Thyroid gland (tissue), 4 donors: ENCODE data around the gene DENND1A. TPM values are rescaled to one million over a fixed set of nuclear protein-coding genes. Genes with fewer than 3 reads are reported as not detected.

Experiments used
- DNase-seq, 2 donors: peaks; one replicate each; pipeline ENCODE4 v3.0.0-alpha.2; 2019
- H3K27ac ChIP-seq, 3 donors: fragments of 200-600 bp; sonication (generic); 1 replicate in 2 of 3; 2 replicates in 1 of 3; pipeline ENCODE4 v1.5.1; 2016 to 2019; ENCODE audit warnings: mild to moderate bottlenecking in 1 of 3, moderate library complexity in 1 of 3
- H3K27me3 ChIP-seq: fragments of 200-600 bp; sonication (generic); one replicate; pipeline ENCODE4 v1.5.1; 2019
- H3K36me3 ChIP-seq, 2 donors: fragments of 200-600 bp; sonication (generic); one replicate each; pipeline ENCODE4 v1.5.1; 2016 to 2019
- H3K4me1 ChIP-seq, 2 donors: fragments of 200-600 bp; sonication (generic); one replicate each; pipeline ENCODE4 v1.5.1; 2017 to 2019
- H3K4me3 ChIP-seq, 3 donors: fragments of 200-600 bp; sonication (generic); replicated peaks in 1 of 3; 1 replicate in 2 of 3; 2 replicates in 1 of 3; pipeline ENCODE4 v1.5.1; 2016; ENCODE audit warnings: mild to moderate bottlenecking in 1 of 3
- H3K9me3 ChIP-seq: fragments of 200-600 bp; sonication (generic); one replicate; pipeline ENCODE4 v1.5.1; 2017
- POLR2A ChIP-seq, 2 donors: fragments of 450-650 bp; IDR thresholded peaks; one replicate each; pipeline ENCODE4 v1.6.1; 2017; ENCODE audit warnings: antibody characterized with exemption in 2 of 2, mild to moderate bottlenecking in 2 of 2, moderate library complexity in 1 of 2
- WGBS, 2 donors: methylation state at CpG; one replicate each; pipeline ENCODE4 v1.1.5; 2017; 5-methylcytosine and 5-hydroxymethylcytosine counted together
- intact Hi-C: fragments of 100-400 bp; cut with DNase I; formaldehyde crosslinking; loops from one replicate; pipeline ENCODE4 v1.15.1; 2023
- total RNA-seq, 4 donors: library from RNA; depleted of rRNA; stranded (reverse); fragments of >200 nt; gene quantifications; one replicate each; pipeline ENCODE4 v1.2.3, GENCODE V29; 2016
- TF ChIP-seq, protein P1 (sequence below), 6 experiments: fragments of 200-600 bp in 3 of 6; fragments of 450-650 bp in 3 of 6; sonication (generic) in 3 of 6; IDR thresholded peaks; one replicate each; pipeline ENCODE4 v1.5.1; 2016 to 2019; ENCODE audit warnings: antibody characterized with exemption in 6 of 6, mild to moderate bottlenecking in 2 of 6, inconsistent platforms in 1 of 6, moderate library complexity in 1 of 6

DENND1A gene
- total RNA-seq, 4 donors from 2014 or later: 18.8 to 34.4 (median 28.2) TPM

DNA sequence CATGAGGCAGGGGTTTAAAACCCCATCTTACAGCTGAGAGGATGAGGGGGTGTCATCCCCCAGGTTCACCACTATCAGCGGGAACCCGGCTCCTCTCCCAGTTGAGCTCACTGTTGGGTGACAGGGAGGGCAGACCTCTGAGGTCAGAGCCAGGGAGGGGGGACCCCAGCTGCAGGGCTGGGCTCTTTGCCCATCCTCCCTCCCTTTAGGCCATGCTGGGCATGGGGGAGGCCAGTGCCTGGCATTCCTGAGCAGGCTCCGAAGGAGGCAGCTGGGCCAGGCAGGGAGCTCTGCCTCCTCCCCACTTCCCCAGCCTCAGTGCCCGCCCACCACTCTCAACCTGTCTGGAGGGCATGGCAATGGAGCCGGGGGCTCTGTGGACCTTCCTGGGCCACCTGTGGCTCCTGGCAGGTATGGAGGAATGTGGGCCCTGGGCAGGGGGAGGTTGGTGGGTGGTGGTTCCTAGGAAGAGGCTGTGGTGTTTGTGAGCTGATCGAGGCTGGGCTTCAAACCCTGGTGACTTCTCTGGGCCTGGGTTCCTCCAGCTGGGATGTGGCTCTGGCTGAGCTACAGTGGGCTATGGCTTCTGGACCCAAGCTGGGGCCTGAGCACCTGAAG is 561.3 kb downstream of the DENND1A start:
- no peaks in the 10 kb centered on the region for H3K36me3 ChIP-seq
- H3K27ac ChIP-seq: no peak overlapping the region
- no peak overlapping the region for H3K4me3 ChIP-seq
- peaks cover 3% of the 10 kb centered on the region for H3K27me3 ChIP-seq
- WGBS, 2 donors: 90% methylated on average over 2 of the region's 6 CpGs
- no peaks in the 10 kb centered on the region for H3K9me3 ChIP-seq
- peaks cover 0 to 8% of the 10 kb centered on the region in 2 donors for H3K4me1 ChIP-seq
- no peak for DNase-seq
- no peak for TF ChIP-seq POLR2A (IDR thresholded peaks at IDR 0.05)
- TF ChIP-seq, protein P1, sequence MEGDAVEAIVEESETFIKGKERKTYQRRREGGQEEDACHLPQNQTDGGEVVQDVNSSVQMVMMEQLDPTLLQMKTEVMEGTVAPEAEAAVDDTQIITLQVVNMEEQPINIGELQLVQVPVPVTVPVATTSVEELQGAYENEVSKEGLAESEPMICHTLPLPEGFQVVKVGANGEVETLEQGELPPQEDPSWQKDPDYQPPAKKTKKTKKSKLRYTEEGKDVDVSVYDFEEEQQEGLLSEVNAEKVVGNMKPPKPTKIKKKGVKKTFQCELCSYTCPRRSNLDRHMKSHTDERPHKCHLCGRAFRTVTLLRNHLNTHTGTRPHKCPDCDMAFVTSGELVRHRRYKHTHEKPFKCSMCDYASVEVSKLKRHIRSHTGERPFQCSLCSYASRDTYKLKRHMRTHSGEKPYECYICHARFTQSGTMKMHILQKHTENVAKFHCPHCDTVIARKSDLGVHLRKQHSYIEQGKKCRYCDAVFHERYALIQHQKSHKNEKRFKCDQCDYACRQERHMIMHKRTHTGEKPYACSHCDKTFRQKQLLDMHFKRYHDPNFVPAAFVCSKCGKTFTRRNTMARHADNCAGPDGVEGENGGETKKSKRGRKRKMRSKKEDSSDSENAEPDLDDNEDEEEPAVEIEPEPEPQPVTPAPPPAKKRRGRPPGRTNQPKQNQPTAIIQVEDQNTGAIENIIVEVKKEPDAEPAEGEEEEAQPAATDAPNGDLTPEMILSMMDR (IDR thresholded peaks at IDR 0.05): no peak
- intact Hi-C loops: no loop called here

DNA sequence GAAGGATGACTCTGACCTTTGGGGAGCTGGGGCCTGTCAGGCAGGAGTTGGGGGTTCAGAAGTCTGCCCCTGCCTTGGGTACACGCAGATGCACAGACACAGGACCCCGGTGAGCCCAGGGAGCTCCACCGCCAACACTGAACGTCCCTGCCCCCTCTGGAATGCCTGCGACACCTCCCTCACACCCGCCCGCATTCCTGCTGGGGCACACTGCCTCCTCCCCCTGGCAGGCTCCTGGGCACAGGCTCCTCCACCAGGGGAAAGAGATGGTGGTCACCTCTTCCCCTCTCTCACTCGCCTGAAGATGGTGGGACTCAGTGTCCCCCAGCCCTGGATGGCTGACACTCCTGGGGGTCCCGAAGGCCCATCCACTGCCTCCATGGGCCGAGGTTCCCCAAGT is 561.9 kb downstream of the DENND1A start:
- intact Hi-C loops: no loop called here
- Histone ChIP-seq H3K4me1 (peaks cover 0 to 1% of the 10 kb centered on the region in 2 donors), H3K4me3 (no peak overlapping the region), H3K27me3 (peaks cover 3% of the 10 kb centered on the region), H3K9me3 (no peaks in the 10 kb centered on the region), H3K36me3 (no peaks in the 10 kb centered on the region), H3K27ac (no peak overlapping the region)
- TF ChIP-seq, protein P1 (IDR thresholded peaks at IDR 0.05): no peak
- no peak for TF ChIP-seq POLR2A (IDR thresholded peaks at IDR 0.05)
- WGBS, 2 donors: 57 to 70% methylated on average over 10 of the region's 10 CpGs
- no peak for DNase-seq

DNA sequence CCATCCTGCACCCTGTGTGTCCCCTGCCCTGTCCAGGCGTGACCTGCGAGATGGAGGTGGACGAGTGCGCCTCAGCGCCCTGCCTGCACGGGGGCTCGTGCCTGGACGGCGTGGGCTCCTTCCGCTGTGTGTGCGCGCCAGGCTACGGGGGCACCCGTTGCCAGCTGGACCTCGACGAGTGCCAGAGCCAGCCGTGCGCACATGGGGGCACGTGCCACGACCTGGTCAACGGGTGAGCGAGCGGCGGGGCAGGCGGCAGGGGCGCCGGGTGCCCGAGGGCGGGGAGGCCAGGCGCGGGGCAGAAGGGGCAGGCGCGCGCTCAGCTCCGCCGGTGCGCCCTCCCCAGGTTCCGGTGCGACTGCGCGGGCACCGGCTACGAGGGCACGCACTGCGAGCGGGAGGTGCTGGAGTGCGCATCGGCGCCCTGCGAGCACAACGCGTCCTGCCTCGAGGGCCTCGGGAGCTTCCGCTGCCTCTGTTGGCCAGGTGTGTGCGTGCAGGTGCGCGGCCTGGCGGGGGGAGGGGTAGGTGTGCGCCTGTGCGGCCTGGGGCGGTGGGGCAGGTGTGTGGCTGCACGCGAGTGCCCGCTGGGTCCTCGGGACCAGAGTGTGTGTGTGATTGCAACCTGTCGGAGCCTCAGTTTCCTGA is 563.9 kb downstream of the DENND1A start:
- Histone ChIP-seq H3K36me3 (no peaks in the 10 kb centered on the region), H3K27me3 (no peaks in the 10 kb centered on the region), H3K9me3 (no peaks in the 10 kb centered on the region), H3K27ac (no peak overlapping the region), H3K4me3 (no peak overlapping the region), H3K4me1 (no peaks in the 10 kb centered on the region)
- intact Hi-C loops: no loop called here
- TF ChIP-seq, protein P1 (IDR thresholded peaks at IDR 0.05): no peak
- no peak for TF ChIP-seq POLR2A (IDR thresholded peaks at IDR 0.05)
- DNase-seq: no peak
- WGBS, 2 donors: 76 to 93% methylated on average over 14 to 43 of the region's 67 CpGs

DNA sequence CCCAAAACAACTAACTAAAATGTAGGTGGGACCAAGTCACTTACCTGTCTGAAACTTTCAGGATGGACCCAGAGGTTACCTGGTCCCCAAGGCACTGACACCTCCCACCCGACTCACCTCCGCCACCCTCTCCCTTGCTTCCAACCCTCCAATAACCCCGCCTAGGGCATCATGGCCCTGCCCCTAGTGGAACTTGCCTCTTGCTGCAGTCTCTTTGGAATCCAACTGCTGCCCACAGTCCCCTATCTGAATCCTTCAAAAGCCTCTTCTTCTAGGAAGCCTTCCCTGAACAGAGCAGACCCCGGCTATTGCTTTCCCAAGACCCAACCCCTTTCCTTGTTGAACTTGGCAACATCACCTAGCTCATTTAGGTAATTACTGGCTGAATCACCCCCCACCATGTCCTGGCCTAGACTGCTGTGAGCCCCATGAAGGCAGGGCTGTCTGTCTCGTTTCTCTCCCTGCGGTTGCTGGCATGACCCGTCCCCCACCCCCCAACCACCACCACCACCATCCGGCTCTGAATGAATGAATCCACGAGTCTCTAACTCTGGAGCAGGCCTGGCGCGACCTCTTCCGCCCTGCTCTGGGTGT is 564.5 kb downstream of the DENND1A start:
- Histone ChIP-seq H3K9me3 (no peaks in the 10 kb centered on the region), H3K27me3 (no peaks in the 10 kb centered on the region), H3K27ac (no peak overlapping the region), H3K36me3 (no peaks in the 10 kb centered on the region), H3K4me1 (peaks cover 0 to 2% of the 10 kb centered on the region in 2 donors), H3K4me3 (no peak overlapping the region)
- WGBS, 2 donors: 85 to 89% methylated on average over 12 of the region's 12 CpGs
- intact Hi-C loops: no loop called here
- no peak for DNase-seq
- no peak for TF ChIP-seq POLR2A (IDR thresholded peaks at IDR 0.05)
- TF ChIP-seq, protein P1 (IDR thresholded peaks at IDR 0.05): no peak

DNA sequence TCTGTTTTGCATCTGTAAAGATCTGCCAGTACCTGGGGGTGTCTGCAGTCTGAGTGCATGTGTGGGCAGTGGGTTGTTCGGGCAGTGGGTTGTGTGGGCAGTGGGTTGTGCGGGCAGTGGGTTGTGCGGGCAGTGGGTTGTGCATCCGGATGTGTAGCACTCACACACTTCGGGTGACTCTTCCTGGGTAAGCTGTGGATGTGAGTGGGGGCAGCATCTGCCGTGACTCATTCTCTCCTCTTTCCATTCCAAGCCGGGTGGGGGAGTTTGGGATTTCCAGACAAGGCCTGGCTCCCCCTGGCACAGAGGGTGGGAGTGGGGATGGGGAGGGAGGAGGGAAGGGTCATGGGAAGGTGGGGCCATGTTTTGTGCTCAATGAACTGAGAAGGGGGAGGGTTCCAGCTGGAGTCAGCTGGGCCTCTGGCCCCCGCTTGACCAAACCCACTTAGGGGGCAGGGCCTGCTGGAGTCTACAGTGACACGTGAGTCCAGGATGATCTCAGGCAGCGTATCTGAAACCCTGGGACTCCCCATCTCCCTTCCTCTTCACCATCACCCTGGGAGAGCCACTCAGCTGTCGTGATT is 565.6 kb downstream of the DENND1A start:
- intact Hi-C loops: no loop called here
- no peaks in the 10 kb centered on the region for H3K36me3 ChIP-seq
- H3K9me3 ChIP-seq: no peaks in the 10 kb centered on the region
- no peak for DNase-seq
- no peak for TF ChIP-seq POLR2A (IDR thresholded peaks at IDR 0.05)
- TF ChIP-seq, protein P1 (IDR thresholded peaks at IDR 0.05): no peak
- no peak overlapping the region for H3K27ac ChIP-seq
- no peak overlapping the region for H3K4me3 ChIP-seq
- peaks cover 0 to 11% of the 10 kb centered on the region in 2 donors for H3K4me1 ChIP-seq
- no peaks in the 10 kb centered on the region for H3K27me3 ChIP-seq
- 65 to 76% methylated on average over 9 to 11 of the region's 11 CpGs for WGBS, 2 donors
